ENCODE data around the gene CPLX4.

The CPLX4 gene

DNA sequence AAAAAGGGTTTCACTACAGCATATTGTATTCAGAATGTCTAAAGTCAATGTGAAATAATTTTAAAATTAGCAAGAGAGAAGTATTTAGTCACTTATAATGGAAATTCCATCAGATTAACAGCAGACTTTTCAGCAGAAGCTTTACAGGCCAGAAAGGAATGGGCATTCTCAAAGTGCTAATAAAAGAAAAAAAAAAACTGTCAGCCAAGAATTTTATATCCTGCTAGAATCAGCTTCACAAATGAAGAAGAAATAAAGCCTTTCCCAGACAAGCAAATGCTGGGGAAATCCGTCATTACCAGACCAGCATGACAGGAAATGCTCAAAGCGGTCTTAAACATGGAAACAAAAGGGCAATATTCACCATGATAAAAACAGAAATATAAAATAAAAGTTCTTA is 21.9 kb upstream of the CPLX4 start:
- TF ChIP-seq TAF1 (IDR thresholded peaks at IDR 0.05; ENCODE audit: low read depth) (no peak), TEAD4 (IDR thresholded peaks at IDR 0.05) (no peak), CREB1 (IDR thresholded peaks at IDR 0.05; ENCODE audit: low read depth) (no peak), MAX (IDR thresholded peaks at IDR 0.05) (no peak), YY1 (IDR thresholded peaks at IDR 0.05; ENCODE audit: low read depth) (no peak), ZBTB7A (IDR thresholded peaks at IDR 0.05; ENCODE audit: low read depth) (no peak), FOXM1 (IDR thresholded peaks at IDR 0.05; ENCODE audit: borderline replicate concordance, low read depth) (no peak), REST (IDR thresholded peaks at IDR 0.05; ENCODE audit: low read depth) (no peak), EGR1 (IDR thresholded peaks at IDR 0.05) (no peak), CEBPB (IDR thresholded peaks at IDR 0.05) (no peak), NFIC (IDR thresholded peaks at IDR 0.05) (no peak), RAD21 (IDR thresholded peaks at IDR 0.05; ENCODE audit: low read depth) (no peak)
- TF ChIP-seq, protein P1, sequence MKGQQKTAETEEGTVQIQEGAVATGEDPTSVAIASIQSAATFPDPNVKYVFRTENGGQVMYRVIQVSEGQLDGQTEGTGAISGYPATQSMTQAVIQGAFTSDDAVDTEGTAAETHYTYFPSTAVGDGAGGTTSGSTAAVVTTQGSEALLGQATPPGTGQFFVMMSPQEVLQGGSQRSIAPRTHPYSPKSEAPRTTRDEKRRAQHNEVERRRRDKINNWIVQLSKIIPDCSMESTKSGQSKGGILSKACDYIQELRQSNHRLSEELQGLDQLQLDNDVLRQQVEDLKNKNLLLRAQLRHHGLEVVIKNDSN (IDR thresholded peaks at IDR 0.05) = no peak

DNA sequence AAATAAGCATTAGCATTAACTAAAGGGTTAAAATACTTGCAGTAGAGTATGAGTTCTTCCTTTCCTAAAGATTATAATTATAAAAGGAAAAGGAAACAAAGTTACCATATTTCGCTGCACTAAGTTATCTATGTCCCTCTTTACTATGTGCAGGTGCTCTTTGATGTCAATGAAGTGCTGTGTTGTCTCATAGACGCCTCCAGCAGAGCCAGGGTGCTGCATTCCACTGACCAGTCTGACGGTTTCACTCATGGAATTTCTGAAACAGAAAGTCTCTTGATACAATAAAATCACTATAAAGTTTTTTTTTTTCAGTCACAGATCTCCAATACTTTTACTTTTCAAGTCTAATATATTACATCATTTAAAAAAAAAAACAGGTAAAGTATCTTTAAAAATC is 14.5 kb upstream of the CPLX4 start:
- TF ChIP-seq TCF12 (IDR thresholded peaks at IDR 0.05; ENCODE audit: low read depth) (no peak), TAF1 (IDR thresholded peaks at IDR 0.05; ENCODE audit: low read depth) (no peak), ZBTB7A (IDR thresholded peaks at IDR 0.05; ENCODE audit: low read depth) (no peak), MAX (IDR thresholded peaks at IDR 0.05) (no peak), EGR1 (IDR thresholded peaks at IDR 0.05) (no peak), TEAD4 (IDR thresholded peaks at IDR 0.05) (no peak), RAD21 (IDR thresholded peaks at IDR 0.05; ENCODE audit: low read depth) (no peak), CEBPB (IDR thresholded peaks at IDR 0.05) (no peak), CREB1 (IDR thresholded peaks at IDR 0.05; ENCODE audit: low read depth) (no peak)

GRCh38 chr18:59328683-59329082 is 10.2 kb upstream of the CPLX4 start:
- TF ChIP-seq EP300 (IDR thresholded peaks at IDR 0.05; ENCODE audit: borderline replicate concordance) = no peak
- no peak for TF ChIP-seq EGR1 (IDR thresholded peaks at IDR 0.05)
- TF ChIP-seq MAX (IDR thresholded peaks at IDR 0.05) = no peak
- no peak for TF ChIP-seq TAF1 (IDR thresholded peaks at IDR 0.05; ENCODE audit: low read depth)
- TF ChIP-seq TEAD4 (IDR thresholded peaks at IDR 0.05) = no peak
- no peak for TF ChIP-seq YY1 (IDR thresholded peaks at IDR 0.05; ENCODE audit: low read depth)
- TF ChIP-seq FOXM1 (IDR thresholded peaks at IDR 0.05; ENCODE audit: borderline replicate concordance, low read depth) = no peak
- TF ChIP-seq RAD21 (IDR thresholded peaks at IDR 0.05; ENCODE audit: low read depth) = no peak
- TF ChIP-seq CEBPB (IDR thresholded peaks at IDR 0.05) = no peak
- no peak for TF ChIP-seq CREB1 (IDR thresholded peaks at IDR 0.05; ENCODE audit: low read depth)
- TF ChIP-seq, protein P1 (IDR thresholded peaks at IDR 0.05) = no peak
- TF ChIP-seq NFIC (IDR thresholded peaks at IDR 0.05) = no peak
- TF ChIP-seq TCF12 (IDR thresholded peaks at IDR 0.05; ENCODE audit: low read depth) = no peak
- TF ChIP-seq REST (IDR thresholded peaks at IDR 0.05; ENCODE audit: low read depth) = no peak
- no peak for TF ChIP-seq ZBTB7A (IDR thresholded peaks at IDR 0.05; ENCODE audit: low read depth)

DNA sequence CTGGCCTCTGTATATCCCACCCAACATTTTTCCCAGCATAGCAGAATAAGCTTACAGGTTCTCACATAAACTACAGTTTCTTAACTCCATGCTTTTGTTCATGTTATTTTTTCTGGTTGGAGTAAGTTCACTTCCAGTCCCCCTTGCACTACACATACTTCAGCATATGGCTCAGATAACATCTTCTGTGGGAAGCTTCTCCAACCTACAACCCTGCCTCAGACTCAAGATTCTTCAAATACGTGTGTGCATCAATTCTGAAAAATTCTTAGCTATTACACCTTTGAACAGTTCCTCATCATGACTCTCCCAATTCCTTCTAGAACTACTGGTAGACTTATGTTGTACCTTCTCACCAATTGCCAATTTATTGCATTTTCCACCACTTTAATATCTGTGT is 7.5 kb upstream of the CPLX4 start:
- TF ChIP-seq CEBPB (IDR thresholded peaks at IDR 0.05) (no peak), EGR1 (IDR thresholded peaks at IDR 0.05) (no peak), TAF1 (IDR thresholded peaks at IDR 0.05; ENCODE audit: low read depth) (no peak), CREB1 (IDR thresholded peaks at IDR 0.05; ENCODE audit: low read depth) (no peak), TCF12 (IDR thresholded peaks at IDR 0.05; ENCODE audit: low read depth) (no peak), EP300 (IDR thresholded peaks at IDR 0.05; ENCODE audit: borderline replicate concordance) (no peak), TEAD4 (IDR thresholded peaks at IDR 0.05) (no peak), RAD21 (IDR thresholded peaks at IDR 0.05; ENCODE audit: low read depth) (no peak)
- TF ChIP-seq, protein P1 (IDR thresholded peaks at IDR 0.05) = no peak

DNA sequence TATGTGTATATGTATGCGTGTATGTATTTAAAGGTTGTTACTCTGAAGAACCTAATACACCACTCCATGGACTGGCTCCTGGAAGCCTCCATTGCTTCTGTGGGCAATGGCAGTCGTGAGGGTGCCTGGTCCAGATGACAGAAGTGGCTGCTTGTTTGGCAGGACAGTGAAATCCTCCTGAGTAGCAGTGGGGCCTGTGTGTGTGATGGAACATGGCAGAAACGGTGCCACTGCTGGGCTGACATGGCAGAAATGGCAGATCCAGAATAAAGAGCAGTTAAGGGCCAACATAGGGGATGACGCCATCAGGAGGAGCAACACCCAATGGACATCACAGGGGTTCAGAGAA is 6.1 kb upstream of the CPLX4 start:
- TF ChIP-seq TAF1 (IDR thresholded peaks at IDR 0.05; ENCODE audit: low read depth) = no peak
- no peak for TF ChIP-seq TCF12 (IDR thresholded peaks at IDR 0.05; ENCODE audit: low read depth)
- no peak for TF ChIP-seq YY1 (IDR thresholded peaks at IDR 0.05; ENCODE audit: low read depth)
